DND-41 (cell line): Measurements from ENCODE around the gene DNAJC17.

Experiments used
- ATAC-seq: fragments of 200-7000 bp; cut with Tn5 transposase; 3 replicates; pipeline ENCODE4 v1.9.1; 2021; ENCODE audit warnings: low read depth; ENCODE audit not compliant: insufficient read depth
- DNase-seq: peaks from one replicate; pipeline ENCODE4 v3.0.0-alpha.2; 2020
- H2AFZ ChIP-seq: 2 replicates; pipeline ENCODE4 v1.6.0; 2012; ENCODE audit warnings: low read depth, low read length
- H3K27ac ChIP-seq: 2 replicates; pipeline ENCODE4 v1.5.1; 2012; ENCODE audit warnings: low read length, inconsistent platforms
- H3K27me3 ChIP-seq: fragments of 200-600 bp; sonication (generic); 2 replicates; pipeline ENCODE4 v1.6.0; 2012; ENCODE audit warnings: low read length, mild to moderate bottlenecking, inconsistent platforms; ENCODE audit not compliant: insufficient read depth, poor library complexity
- H3K36me3 ChIP-seq: 2 replicates; pipeline ENCODE4 v1.5.1; 2012; ENCODE audit warnings: low read length, inconsistent platforms; ENCODE audit not compliant: insufficient read depth
- H3K4me1 ChIP-seq: 2 replicates; pipeline ENCODE4 v1.5.1; 2012; ENCODE audit warnings: mild to moderate bottlenecking, low read length; ENCODE audit not compliant: insufficient read depth
- H3K4me2 ChIP-seq: 2 replicates; pipeline ENCODE4 v1.6.0; 2012; ENCODE audit warnings: mild to moderate bottlenecking, moderate library complexity, low read length, inconsistent platforms; ENCODE audit not compliant: insufficient read depth
- H3K4me3 ChIP-seq, 2 experiments: fragments of 200-600 bp in 1 of 2; shearing (Covaris generic) in 1 of 2; 2 replicates each; pipeline ENCODE4 v1.5.1; 2012 to 2016; ENCODE audit warnings: inconsistent platforms in 2 of 2, low read length in 2 of 2, mild to moderate bottlenecking in 2 of 2, low read depth in 1 of 2, moderate library complexity in 1 of 2
- H3K79me2 ChIP-seq: 2 replicates; pipeline ENCODE4 v1.6.0; 2012; ENCODE audit warnings: low read length, inconsistent platforms; ENCODE audit not compliant: insufficient read depth
- H3K9ac ChIP-seq: 2 replicates; pipeline ENCODE4 v1.6.0; 2012; ENCODE audit warnings: low read depth, mild to moderate bottlenecking, inconsistent platforms, low read length, moderate library complexity
- H3K9me3 ChIP-seq: 2 replicates; pipeline ENCODE4 v1.5.1; 2012; ENCODE audit warnings: low read length, moderate library complexity, mild to moderate bottlenecking, inconsistent platforms; ENCODE audit not compliant: insufficient read depth, severe bottlenecking
- H4K20me1 ChIP-seq: 2 replicates; pipeline ENCODE4 v1.6.0; 2012; ENCODE audit warnings: low read length; ENCODE audit not compliant: insufficient read depth
- CTCF ChIP-seq: IDR thresholded peaks from 2 replicates; pipeline ENCODE4 v1.5.1; 2012; ENCODE audit warnings: borderline replicate concordance, low read length, moderate library complexity, mild to moderate bottlenecking; ENCODE audit not compliant: poor library complexity, severe bottlenecking; ENCODE audit errors: extremely low read depth
- EZH2 ChIP-seq: IDR thresholded peaks from 3 replicates; pipeline ENCODE4 v1.6.1; 2012; ENCODE audit warnings: borderline replicate concordance, low read depth, mild to moderate bottlenecking, moderate library complexity, low read length, inconsistent platforms; ENCODE audit not compliant: severe bottlenecking

The DNAJC17 gene

GRCh38 chr15:40785164-40785563 is 22.1 kb downstream of the DNAJC17 start:
- ATAC-seq = no peak
- no peak overlapping the region for H3K9ac ChIP-seq
- H3K9me3 ChIP-seq = no peaks in the 10 kb centered on the region
- no peak overlapping the region for H2AFZ ChIP-seq
- no peak overlapping the region for H3K4me2 ChIP-seq
- H3K36me3 ChIP-seq = peaks cover 2% of the 10 kb centered on the region; the same call in 1 of the 2 replicates
- no peak for DNase-seq
- no peak for TF ChIP-seq CTCF
- peaks cover 33% of the 10 kb centered on the region for H3K4me1 ChIP-seq
- H4K20me1 ChIP-seq = peaks cover 37% of the 10 kb centered on the region; the same call in 1 of the 2 replicates
- H3K79me2 ChIP-seq = peaks cover 29% of the 10 kb centered on the region
- no peak overlapping the region for H3K27ac ChIP-seq
- H3K27me3 ChIP-seq = no peaks in the 10 kb centered on the region
- H3K4me3 ChIP-seq = no peak overlapping the region

GRCh38 chr15:40782609-40783227 is 24.6 kb downstream of the DNAJC17 start:
- no peak for TF ChIP-seq EZH2
- peak; percentile 87 for TF ChIP-seq CTCF
- Histone ChIP-seq H3K4me1 (peaks cover 16% of the 10 kb centered on the region), H3K9me3 (no peaks in the 10 kb centered on the region), H3K79me2 (peaks cover 23% of the 10 kb centered on the region), H3K4me3 (no peak overlapping the region), H2AFZ (no peak overlapping the region), H4K20me1 (peaks cover 26% of the 10 kb centered on the region; the same call in 1 of the 2 replicates), H3K36me3 (peaks cover 20% of the 10 kb centered on the region), H3K27me3 (no peaks in the 10 kb centered on the region), H3K4me2 (no peak overlapping the region), H3K9ac (no peak overlapping the region), H3K27ac (no peak overlapping the region)
- DNase-seq = peak; percentile 69
- peak; percentile 84 for ATAC-seq

DNA sequence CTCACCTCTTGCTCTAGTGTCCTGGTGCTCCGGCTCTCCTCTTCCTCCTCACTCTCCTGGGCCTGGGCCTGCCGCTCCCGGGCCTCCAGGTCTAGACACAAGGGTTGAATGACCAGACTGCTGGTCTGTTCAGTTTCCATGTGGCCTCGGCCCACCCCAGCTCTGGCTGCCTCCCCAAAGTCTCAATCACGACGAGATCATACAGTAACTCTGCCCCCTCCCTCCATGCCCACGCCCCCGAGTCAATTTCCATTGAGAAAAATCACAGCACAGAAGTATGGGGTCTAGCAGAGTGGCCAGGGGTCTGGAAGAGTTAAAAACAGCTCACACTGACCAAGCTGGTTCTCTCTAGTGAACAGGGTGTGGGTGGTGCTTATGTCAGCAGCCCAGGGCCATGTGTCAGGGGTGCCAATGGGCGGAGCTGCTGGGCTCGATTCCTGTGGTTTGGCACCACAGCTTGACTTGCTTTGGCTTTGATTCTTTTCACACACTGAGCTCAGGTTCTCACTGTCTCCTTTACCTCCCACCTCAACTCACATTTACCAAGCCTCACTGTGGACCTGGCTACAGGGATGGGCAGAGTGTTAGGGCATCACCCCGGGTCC is 30.6 kb downstream of the DNAJC17 start:
- H3K27me3 ChIP-seq = no peaks in the 10 kb centered on the region
- no peak overlapping the region for H2AFZ ChIP-seq
- peaks cover 3% of the 10 kb centered on the region for H4K20me1 ChIP-seq
- H3K36me3 ChIP-seq = peaks cover 71% of the 10 kb centered on the region
- H3K79me2 ChIP-seq = peaks cover 2% of the 10 kb centered on the region; the same call in 1 of the 2 replicates
- no peak overlapping the region for H3K4me3 ChIP-seq
- ATAC-seq (peak; percentile 79), DNase-seq (peak; percentile 44)
- H3K27ac ChIP-seq = no peak overlapping the region
- no peak overlapping the region for H3K4me2 ChIP-seq
- TF ChIP-seq EZH2 (no peak), CTCF (no peak)
- H3K9me3 ChIP-seq = no peaks in the 10 kb centered on the region
- H3K4me1 ChIP-seq = no peaks in the 10 kb centered on the region
- H3K9ac ChIP-seq = no peak overlapping the region
